Right lobe of liver (tissue), 6 donors: ENCODE results near the gene SACM1L. TPM values are rescaled to one million over a fixed set of nuclear protein-coding genes. Genes with fewer than 3 reads are reported as not detected.

Experiments
- ATAC-seq, 4 donors: fragments of 200-7000 bp; cut with Tn5 transposase; one replicate each; pipeline ENCODE4 v1.9.1; 2020; ENCODE audit warnings: mild to moderate bottlenecking in 4 of 4, moderate library complexity in 4 of 4
- DNase-seq, 3 donors: peaks; one replicate each; pipeline ENCODE4 v3.0.0-alpha.2; 2020
- H3K27ac ChIP-seq, 3 donors: fragments of 200-600 bp; one replicate each; pipeline ENCODE4 v1.8.0; 2022
- H3K27me3 ChIP-seq, 2 donors: fragments of 200-600 bp; one replicate each; pipeline ENCODE4 v1.8.0; 2022
- H3K36me3 ChIP-seq, 4 donors: fragments of 200-600 bp; sonication (generic) in 1 of 4; one replicate each; pipeline versions ENCODE4 v1.5.1 to v1.8.0; 2017 to 2022; ENCODE audit warnings: control low read depth in 1 of 4
- H3K4me1 ChIP-seq, 4 donors: fragments of 200-600 bp; sonication (generic) in 1 of 4; one replicate each; pipeline versions ENCODE4 v1.5.1 to v1.8.0; 2017 to 2022; ENCODE audit warnings: control low read depth in 1 of 4
- H3K4me3 ChIP-seq, 3 donors: fragments of 200-600 bp; one replicate each; pipeline ENCODE4 v1.8.0; 2022
- H3K9me3 ChIP-seq, 4 donors: fragments of 200-600 bp; sonication (generic) in 1 of 4; one replicate each; pipeline versions ENCODE4 v1.5.1 to v1.8.0; 2017 to 2022; ENCODE audit warnings: control low read depth in 1 of 4
- CTCF ChIP-seq, 4 donors: fragments of 200-600 bp in 3 of 4; fragments of 450-650 bp in 1 of 4; IDR thresholded peaks; one replicate each; pipeline versions ENCODE4 v1.5.1 to v1.8.0; 2016 to 2022; ENCODE audit warnings: antibody characterized with exemption in 4 of 4, mild to moderate bottlenecking in 2 of 4
- POLR2A ChIP-seq: fragments of 450-650 bp; IDR thresholded peaks from one replicate; pipeline ENCODE4 v1.6.1; 2017; ENCODE audit warnings: antibody characterized with exemption, mild to moderate bottlenecking
- WGBS: methylation state at CpG from one replicate; pipeline ENCODE4 v1.1.6; 2018; ENCODE audit warnings: low coverage, low lambda C conversion rate; ENCODE audit not compliant: insufficient coverage; ENCODE audit errors: missing lambda C conversion rate; 5-methylcytosine and 5-hydroxymethylcytosine counted together
- intact Hi-C, 2 donors: fragments of 100-400 bp; cut with DNase I; formaldehyde crosslinking; loops; one replicate each; pipeline versions ENCODE4 v1.11.2 to v1.14.1; 2022
- total RNA-seq, 6 experiments: library from RNA; depleted of rRNA in 2 of 6; stranded (reverse); fragments of >200 nt in 2 of 6; fragmentation: NEBNext Ultra II Directional in 3 of 6; extraction: Animal tissue kit (Norgen Biotek cat#: 25700) in 3 of 6; gene quantifications; one replicate each; pipeline versions ENCODE4 v1.1.0 to v1.2.4, GENCODE V29; 2016 to 2023
- donor health status: DM: no; HTN: yes; CAD: no.
- donor health status: DM: no; HTN: no; CAD: no.
- donor health status: DM: no; HTN: no; CAD: no.
- donor health status: DM: no; HTN: yes; CAD: no.
- donor health status: DM: no; HTN: yes; CAD: no.

SACM1L gene
- total RNA-seq, 6 experiments from 2014 or later: 16.8 to 23.9 (median 21.5) TPM

- intact Hi-C loops: loop anchor here (5.0 to 10.0 kb wide), 3 partner anchors 164 to 324 kb away; no protein-coding TSS in a partner anchor
- peak; percentile 91 to 98 (median 96) for ATAC-seq
- no peaks in the 10 kb centered on the region for H3K36me3 ChIP-seq
- 19% methylated on average over 6 of the region's 14 CpGs for WGBS
- TF ChIP-seq POLR2A: no peak
- peak; percentile 67 to 78 (median 72) for TF ChIP-seq CTCF (IDR thresholded peaks at IDR 0.05)
- peaks cover 0 to 14% (median 4%) of the 10 kb centered on the region in 4 donors for H3K4me1 ChIP-seq
- H3K27me3 ChIP-seq: no peaks in the 10 kb centered on the region
- no peaks in the 10 kb centered on the region for H3K9me3 ChIP-seq
- DNase-seq: peak in 2 of 3 donors; percentile 57 to 65
- H3K4me3 ChIP-seq: no peak overlapping the region
- no peak overlapping the region for H3K27ac ChIP-seq
Observed at GRCh38 chr3:45760878-45761711, 71.9 kb downstream of the SACM1L start.

- no peak overlapping the region for H3K4me3 ChIP-seq
- peaks cover 0 to 14% (median 4%) of the 10 kb centered on the region in 4 donors for H3K4me1 ChIP-seq
- H3K27ac ChIP-seq: no peak overlapping the region
- no peak for DNase-seq
- no peak for ATAC-seq
- intact Hi-C loops: loop anchor here (5.0 to 10.0 kb wide), 3 partner anchors 163 to 323 kb away; no protein-coding TSS in a partner anchor
- H3K9me3 ChIP-seq: no peaks in the 10 kb centered on the region
- no peak for TF ChIP-seq POLR2A
- no peak for TF ChIP-seq CTCF (IDR thresholded peaks at IDR 0.05)
- 69% methylated on average over 5 of the region's 10 CpGs for WGBS
- no peaks in the 10 kb centered on the region for H3K27me3 ChIP-seq
- no peaks in the 10 kb centered on the region for H3K36me3 ChIP-seq
Observed at GRCh38 chr3:45761831-45762230, 72.6 kb downstream of the SACM1L start.

GRCh38 chr3:45762647-45763302 lies 73.6 kb downstream of the SACM1L start:
- ATAC-seq: no peak
- Histone ChIP-seq H3K4me1 (peaks cover 0 to 14% (median 4%) of the 10 kb centered on the region in 4 donors), H3K36me3 (no peaks in the 10 kb centered on the region), H3K27me3 (no peaks in the 10 kb centered on the region), H3K4me3 (no peak overlapping the region), H3K27ac (no peak overlapping the region), H3K9me3 (no peaks in the 10 kb centered on the region)
- intact Hi-C loops: loop anchor here (5.0 to 10.0 kb wide), 3 partner anchors 162 to 322 kb away; no protein-coding TSS in a partner anchor
- no peak for TF ChIP-seq POLR2A
- TF ChIP-seq CTCF (IDR thresholded peaks at IDR 0.05): no peak
- WGBS: 82% methylated on average over 13 of the region's 19 CpGs
- DNase-seq: no peak

- TF ChIP-seq CTCF (IDR thresholded peaks at IDR 0.05) (no peak), POLR2A (no peak)
- H3K9me3 ChIP-seq: no peaks in the 10 kb centered on the region
- H3K36me3 ChIP-seq: no peaks in the 10 kb centered on the region
- no peak overlapping the region for H3K4me3 ChIP-seq
- H3K4me1 ChIP-seq: peaks cover 0 to 14% (median 4%) of the 10 kb centered on the region in 4 donors
- no CpG with 5 or more reads among the region's 5 CpGs for WGBS
- no peak overlapping the region for H3K27ac ChIP-seq
- H3K27me3 ChIP-seq: no peaks in the 10 kb centered on the region
- DNase-seq (no peak), ATAC-seq (no peak)
- intact Hi-C loops: loop anchor here (5.0 to 10.0 kb wide), 3 partner anchors 162 to 322 kb away; no protein-coding TSS in a partner anchor
Observed at GRCh38 chr3:45763303-45763675, 74.1 kb downstream of the SACM1L start.
